NCI-H82 treated with DMSO at 0.1 percent for 48 hours (cell line): ENCODE data around the gene TRPM2.

ENCODE experiments used
- DNase-seq: peaks from one replicate; lab custom pipeline; 2025; ENCODE audit not compliant: unreplicated experiment; lab: John Stamatoyannopoulos, UW

The TRPM2 gene

DNA sequence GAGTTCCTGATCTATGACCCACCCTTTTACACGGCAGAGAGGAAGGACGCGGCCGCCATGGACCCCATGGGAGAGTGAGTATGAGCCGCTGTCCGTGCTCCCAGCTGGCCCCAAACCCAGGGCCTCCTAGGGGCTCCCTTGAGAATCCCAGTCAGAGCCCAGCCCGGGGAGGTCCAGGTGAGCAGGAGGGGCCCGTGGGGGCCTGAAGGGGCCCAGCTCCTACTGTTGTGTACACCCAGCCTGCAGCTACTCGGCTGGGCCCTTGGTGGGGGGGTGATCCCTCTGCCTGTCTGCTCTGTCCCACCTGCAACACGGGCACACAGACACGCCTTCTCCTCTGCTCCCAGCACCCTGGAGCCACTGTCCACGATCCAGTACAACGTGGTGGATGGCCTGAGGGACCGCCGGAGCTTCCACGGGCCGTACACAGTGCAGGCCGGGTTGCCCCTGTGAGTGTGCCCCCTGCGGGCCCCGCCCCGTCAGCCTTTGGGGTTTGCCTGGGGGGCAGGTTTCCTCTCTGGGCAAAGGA, 73.3 kb downstream of the TRPM2 start:
- DNase-seq: no peak

DNA sequence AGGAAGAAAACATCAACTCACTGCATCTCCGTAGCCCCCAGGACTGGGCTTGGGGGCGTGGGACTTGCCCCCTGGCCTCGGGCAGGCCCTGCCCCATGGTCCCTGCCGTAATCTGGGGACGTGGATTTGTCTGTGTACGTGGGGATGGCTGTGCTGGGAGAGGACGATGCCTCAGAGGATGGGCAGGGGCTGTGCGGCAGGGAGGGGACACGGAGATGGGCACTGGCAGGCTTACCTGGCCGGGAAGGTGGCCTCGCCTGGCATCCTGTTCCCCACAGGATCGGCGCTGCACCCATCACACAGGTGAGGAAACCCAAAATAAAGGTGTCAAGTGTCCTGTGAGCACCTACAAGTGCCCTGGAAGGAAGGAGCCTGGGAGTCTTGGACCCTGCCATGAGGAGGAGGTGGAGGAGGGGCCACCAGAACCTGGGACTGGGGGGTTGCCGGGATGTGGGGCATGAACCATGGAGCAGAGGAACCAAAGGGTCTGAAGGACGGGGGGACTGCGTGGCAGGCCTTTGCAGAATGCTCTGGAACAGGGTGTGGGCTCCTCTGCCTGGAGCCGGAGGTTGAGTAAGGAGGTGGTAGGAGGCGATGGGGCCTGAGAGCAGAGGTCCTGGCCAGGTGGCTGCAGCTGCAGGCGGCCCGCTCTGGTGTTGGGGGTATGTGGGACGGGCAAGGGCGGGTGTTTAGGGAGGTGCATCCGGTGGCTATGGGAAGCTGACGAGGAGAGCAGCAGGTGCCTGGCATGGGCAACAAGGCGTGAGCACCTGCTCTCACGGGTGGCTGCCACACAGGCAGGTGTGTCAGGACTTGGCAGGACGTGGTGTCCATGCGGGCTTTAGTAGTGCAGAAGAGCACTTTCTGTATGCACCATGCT, 74.1 kb downstream of the TRPM2 start:
- DNase-seq: no peak

DNA sequence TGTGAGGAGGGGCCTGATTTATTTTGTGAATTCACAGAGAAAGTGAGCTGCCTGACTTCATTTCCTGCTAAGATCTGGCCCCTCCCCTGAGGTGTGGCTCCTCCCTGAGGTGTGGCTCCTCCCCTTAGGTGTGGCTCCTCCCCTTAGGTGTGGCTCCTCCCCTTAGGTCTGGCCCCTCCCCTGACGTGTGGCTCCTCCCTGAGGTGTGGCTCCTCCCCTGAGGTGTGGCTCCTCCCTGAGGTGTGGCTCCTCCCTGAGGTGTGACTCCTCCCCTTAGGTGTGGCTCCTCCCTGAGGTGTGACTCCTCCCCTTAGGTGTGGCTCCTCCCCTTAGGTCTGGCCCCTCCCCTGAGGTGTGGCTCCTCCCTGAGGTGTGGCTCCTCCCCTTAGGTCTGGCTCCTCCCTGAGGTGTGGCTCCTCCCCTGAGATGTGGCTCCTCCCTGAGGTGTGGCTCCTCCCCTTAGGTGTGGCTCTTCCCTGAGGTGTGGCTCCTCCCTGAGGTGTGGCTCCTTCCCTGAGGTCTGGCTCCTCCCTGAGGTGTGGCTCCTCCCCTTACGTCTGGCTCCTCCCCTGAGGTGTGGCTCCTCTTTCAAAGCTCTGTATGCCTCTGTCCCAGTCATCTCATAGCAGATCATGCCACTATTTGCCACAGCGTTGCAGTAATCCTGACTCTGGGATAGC, 75.0 kb downstream of the TRPM2 start:
- no peak for DNase-seq

DNA sequence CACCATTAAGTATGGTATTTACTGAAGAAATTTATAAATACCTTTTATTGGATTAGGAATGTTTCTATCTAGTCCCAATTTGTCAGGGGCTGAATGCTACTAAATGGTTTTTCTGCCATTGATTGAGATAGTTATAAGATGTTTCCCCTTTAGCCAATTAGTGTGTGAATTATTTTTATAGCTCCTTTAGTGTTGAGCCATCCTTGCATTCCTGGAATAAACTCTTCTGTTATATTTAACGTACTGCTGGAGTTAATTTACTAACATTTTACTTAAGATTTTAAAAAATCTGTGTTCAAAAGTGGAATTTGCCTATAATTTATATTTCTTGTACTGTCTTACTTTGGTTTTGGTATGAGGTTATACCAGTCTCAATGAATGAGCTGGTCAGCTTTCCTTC, 76.5 kb downstream of the TRPM2 start:
- no peak for DNase-seq

DNA sequence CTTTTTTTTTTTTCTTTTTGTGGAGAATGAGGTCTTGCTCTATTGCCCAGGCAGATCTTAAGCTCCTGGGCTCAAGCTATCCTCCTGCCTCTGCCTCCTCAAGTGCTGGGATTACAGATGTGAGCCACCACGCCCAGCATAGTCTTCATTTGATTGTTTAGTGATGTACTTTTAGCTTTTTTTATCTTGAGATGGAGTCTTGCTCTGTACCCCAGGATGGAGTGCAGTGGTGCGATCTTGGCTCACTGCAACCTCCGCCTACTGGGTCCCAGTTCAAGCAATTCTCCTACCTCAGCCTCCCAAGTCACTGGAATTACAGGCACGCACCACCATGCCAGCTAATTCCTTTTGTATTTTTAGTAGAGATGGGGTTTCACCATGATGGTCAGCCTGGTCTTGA, 77.9 kb downstream of the TRPM2 start:
- DNase-seq: no peak

DNA sequence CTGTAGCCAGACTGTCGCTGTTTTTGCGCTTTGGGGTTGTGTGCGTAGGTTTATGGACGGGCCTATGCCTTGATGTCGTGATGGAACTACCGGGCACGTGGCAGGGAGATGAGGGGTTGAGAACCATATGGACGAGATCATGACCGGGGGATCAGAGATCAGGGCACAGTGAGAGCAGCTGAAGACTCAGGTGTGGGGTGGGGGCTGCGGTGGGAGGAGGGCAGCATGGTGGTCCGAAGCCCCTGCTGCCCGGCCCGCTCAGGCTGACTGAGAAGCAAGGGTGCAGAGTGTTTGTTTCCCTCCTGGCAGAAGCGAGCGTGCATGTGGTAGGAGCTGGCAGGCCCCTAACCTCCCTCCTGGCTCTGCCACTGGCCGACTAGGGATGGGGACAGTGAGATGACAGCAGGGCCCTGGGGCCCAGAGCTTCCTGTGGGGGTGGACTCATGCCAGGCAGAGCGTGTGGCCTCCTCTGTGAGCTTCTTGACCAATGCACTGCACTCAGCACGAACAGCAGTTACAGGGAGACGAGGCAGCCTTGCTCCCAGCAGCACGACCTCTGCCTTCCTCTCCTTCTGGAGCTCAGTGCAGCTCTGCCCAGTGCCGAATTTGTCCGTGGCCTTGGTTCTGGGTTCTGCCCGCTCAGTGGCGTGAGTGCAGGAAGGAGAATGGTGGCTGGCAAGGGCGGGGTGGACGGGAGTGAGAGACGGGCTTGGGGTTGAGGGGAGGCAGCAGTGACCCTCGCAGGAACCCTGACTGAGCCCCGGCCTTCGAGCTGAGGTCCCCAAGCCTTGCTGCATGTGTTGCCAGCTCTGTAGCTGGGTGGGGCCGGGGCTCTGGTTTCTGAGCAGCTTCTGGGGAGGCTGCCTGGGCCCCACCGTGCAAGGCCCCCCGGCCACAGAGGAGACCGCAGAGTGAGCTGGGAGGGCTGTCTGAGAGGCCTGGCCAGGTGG, 79.7 kb downstream of the TRPM2 start:
- no peak for DNase-seq

DNA sequence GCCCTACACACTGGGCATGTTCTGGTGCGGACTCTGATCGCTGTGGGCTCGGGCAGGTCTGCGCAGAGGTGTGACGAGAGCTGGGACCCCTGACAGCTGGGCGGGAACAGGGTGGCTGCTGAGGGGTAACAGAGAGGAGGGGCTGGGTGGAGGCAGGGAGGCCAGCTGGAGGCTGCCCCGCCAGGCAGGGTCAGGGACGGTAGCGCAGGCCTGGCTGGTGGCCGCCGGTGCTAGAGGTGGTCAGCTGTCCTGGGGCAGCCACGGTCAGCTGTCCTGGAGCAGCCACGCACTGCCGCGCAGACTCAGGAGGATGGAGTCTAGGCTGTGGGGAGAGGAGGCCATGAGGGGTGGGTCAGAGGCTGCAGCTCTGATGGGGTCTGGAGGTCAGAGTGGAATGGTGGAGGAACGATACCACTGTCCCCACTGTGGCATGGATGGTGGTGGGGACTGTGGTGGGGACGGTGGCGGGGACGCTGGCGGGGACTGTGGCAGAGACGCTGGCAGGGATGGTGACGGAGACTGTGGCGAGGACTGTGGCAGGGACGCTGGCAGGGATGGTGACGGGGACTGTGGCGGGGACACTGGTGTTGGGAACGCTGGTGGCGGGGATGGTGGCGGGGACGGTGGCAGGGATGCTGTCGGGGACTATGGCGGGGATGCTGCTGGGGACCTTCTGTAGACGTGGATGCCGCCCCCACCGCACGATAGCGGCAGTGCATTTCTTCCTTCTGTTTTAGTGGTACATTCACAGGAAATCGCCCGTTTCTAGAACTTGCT, 80.6 kb downstream of the TRPM2 start:
- no peak for DNase-seq

DNA sequence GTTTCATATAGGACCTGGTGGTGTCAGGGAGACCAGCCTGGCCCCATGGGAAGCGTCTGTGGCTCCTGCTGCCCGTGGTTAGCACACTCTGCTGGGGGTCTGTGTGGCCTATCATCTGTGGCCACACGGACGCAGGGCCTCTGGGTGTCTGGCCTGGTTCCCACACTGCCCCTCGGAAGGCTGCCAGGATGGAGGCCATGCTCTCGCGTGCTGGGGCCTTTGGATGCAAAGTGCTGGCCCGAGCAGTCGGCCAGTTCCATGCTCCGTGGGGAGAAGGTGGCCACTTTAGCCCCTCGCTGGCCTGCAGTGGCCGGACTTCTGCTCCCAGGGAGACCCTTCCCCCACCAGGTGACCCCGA, 81.1 kb downstream of the TRPM2 start:
- no peak for DNase-seq

DNA sequence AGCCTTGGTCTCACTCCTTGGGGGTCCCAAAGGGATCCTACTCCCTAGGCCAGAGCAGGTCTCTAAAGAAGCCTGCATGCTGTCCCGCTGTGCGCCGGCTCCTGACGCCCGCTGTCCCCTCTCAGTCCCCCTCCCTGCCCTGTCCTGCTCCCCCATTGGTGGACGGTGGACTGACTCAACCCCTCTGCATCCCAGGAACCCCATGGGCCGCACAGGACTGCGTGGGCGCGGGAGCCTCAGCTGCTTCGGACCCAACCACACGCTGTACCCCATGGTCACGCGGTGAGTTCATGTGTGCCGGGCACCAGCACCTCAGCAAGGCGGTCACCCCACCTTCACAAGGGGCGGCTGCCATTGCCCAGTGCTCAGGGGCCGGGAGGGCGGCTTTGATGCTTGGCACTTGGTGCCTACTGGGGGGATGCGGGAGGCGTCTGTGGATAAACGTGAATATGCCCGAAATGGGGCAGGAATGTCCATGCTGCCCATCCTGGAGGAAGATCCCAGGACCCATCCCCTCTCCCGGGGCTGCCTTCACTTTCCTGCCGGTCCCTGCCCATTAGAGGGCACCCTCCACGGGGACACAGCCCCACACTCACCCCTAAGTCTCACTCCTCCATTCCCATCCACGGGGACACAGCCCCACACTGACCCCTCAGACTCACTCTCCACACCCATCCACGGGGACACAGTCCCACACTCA, 81.7 kb downstream of the TRPM2 start:
- DNase-seq: no peak

DNA sequence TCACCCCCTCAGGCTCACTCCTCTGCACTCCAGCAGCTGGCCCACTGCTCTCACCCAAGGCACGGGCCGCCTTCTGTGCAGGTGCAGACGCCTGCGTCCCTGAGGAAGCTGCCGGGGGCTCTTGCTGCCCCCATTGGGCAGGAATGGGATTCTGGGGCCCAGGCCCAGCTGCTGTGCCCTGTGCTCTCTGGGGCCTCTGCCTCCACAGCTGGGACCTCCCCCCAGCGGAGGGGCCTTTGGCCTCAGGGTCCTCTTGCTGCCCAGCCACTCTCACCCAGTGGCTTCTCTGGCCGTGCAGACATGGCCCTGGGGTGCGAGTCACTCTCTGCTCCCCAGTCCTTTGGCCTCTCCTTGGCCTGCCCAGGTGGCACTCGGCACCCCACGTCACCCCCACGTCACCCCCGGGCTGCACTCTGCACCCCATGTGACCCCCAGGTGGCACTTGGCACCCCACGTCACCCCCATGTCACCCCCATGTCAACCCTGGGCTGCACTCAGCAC, 82.7 kb downstream of the TRPM2 start:
- no peak for DNase-seq

DNA sequence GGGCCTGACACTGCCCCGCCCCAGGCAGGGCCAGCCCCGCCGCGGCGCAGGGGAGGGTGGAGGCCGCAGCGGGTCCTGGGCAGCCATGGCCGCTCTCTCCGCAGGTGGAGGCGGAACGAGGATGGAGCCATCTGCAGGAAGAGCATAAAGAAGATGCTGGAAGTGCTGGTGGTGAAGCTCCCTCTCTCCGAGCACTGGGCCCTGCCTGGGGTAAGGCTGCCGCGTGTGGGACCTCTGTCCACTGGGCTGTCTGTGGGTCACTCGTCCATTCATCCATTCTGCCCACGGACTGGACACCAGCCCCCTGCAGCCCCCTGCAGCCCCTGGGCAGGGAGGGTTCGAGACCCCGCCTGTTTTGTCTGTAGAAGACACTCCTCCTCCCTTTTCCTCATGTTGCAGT, 83.5 kb downstream of the TRPM2 start:
- no peak for DNase-seq

DNA sequence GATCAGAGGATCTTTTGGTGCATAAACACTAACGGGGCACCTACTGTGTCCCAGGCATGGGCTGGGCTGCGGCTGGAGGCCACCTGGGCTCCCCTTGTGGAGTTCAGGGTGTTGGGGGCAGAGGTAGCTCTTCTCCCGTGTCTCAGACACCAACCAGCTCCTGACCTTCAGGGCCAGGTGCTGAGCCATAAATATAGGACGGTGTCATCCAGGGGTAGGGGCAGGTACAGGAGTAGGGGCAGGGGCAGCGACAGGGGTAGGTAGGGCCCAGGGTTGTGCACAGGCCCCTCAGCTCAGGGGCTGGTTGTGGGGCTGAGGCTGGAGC, 83.9 kb downstream of the TRPM2 start:
- no peak for DNase-seq

DNA sequence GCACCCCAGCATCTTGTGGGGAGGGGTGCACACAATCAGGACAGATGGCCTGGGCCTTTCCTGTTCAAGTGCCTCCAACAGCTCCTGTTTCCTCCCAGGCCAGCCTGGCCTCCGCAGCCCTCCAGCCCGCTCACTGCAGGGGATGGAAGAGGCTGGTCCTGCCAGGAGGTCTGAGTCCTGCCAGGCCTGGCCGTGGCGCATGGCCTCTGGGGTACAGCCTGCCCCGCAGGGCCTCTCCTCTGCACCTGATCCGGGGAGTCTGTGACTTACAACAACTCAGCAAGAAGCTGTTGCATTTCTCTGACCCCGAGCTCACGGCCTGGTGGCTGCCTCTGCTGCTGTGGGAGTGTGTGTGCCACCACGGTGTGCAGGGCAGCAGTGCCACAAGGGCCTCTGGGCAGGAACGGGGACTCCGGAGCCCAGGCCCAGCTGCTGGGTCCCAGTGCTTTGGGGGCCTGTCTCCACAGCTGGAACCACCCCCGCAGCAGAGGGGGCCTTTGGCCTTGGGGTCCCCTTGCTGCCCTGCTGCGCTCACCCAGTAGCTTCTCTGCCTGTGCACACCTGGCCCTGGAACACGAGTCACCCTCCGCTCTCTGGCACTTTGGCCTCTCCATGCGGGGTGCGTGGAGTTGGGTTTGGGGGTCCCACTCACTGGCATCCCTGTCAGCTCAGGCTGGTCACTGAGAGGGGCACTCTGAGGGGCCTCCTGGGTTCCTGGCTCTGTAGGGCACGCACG, 84.4 kb downstream of the TRPM2 start:
- DNase-seq: no peak

DNA sequence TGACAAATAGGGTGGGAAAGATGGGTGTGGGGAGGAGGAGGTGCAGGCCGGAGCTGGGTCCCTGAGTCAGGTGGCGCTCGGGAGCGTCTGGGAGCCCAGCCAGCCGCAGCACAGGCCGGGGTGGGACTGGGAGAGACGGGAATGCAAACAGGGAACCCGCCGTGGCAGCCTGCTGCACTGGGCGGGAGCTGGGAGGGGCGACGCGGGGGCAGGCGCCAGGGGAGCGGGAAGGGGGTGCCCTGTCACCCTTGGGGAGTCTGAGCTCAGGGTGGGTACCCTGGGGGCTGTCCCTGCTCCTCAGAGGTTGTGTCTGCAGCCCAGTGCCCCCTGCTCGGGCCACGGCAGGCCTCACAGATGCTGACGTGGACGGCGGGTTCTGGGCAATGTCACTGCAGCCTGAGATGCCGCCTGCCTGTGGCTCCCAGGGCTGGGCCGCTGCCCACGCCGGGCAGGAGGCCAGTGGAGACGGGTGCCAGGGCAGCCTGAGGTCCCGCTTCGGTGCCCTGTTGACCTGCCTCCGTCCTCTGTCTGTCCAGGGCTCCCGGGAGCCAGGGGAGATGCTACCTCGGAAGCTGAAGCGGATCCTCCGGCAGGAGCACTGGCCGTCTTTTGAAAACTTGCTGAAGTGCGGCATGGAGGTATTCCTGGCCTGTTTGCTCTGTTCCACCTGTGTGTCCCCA, 85.2 kb downstream of the TRPM2 start:
- DNase-seq: no peak

DNA sequence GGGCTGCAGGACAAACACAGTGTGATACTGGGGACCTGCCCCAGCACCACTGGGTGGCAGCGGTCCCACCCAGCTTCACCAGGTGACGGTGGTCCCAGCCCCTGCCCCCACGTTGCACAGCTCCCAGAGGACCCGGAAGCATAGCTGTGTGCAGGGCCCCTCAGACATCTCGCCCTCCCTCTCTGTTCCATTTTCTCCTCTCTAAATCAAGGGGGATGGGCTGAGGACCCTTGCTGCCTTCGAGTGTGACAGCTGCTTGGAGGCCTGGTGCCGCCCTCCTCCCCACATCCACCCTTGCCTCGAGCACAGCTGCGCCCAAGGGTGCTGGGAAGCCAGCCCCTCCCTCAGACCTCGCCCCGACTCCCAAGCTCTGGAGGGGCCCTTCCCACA, 85.8 kb downstream of the TRPM2 start:
- no peak for DNase-seq

DNA sequence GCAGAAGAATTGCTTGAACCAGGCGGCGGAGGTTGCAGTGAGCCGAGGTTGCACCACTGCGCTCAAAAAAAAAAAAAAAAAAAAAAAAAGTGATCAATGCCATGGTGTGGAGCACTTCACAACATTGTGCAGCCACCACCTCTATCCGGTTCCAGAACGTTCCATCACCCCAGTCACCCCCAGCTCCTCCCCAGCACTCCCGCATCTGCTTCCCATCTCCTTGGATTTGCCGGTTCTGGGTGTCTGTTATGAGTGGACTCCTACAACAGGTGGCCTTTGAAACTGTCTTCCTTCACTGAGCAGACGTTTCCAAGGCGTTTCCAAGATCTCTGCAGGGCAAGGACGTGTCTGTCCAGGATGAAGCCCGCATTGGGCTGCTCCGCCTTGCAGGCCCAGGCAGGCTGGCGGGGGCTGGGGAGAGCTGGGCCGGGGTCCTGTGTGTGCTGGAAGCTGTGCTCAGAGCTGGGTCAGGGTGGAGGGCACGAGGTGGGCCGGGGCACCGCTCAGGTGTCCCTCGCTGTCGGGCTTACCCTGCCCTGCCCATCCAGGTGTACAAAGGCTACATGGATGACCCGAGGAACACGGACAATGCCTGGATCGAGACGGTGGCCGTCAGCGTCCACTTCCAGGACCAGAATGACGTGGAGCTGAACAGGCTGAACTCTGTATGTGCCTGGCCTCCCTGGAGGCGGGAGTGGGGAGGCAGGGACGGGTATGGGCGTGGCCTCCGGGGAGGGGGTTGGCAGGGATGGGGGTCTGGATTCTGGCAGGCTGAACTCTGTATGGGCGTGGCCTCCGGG, 87.0 kb downstream of the TRPM2 start:
- DNase-seq: no peak

DNA sequence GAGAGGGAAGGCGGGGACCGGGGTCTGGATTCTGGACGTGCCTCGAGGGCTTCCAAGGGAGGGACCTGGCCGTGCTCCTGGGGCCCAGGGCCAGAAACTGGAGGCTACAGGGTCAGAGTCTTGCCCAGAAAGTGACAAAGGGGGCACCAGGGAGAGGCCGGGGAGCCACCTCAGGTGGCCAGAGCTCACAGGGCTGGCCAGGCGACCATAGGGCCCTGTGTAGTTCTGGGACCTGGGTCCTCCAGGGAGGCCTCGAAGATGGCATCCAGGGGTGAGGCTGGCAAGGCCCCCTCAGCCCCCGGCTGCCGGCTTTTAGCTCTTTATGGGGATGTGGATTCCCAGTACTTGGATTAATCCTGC, 87.6 kb downstream of the TRPM2 start:
- no peak for DNase-seq
